GM12865 (cell line): ENCODE results near the gene ATL2.

Experiments
- DNase-seq: peaks from one replicate; pipeline ENCODE4 v3.0.0; 2010; ENCODE audit warnings: low read depth
- H3K4me3 ChIP-seq: 2 replicates; pipeline ENCODE4 v1.5.1; 2011; ENCODE audit warnings: mild to moderate bottlenecking, low read depth, low read length, control low read depth
- TF ChIP-seq, protein P1 (sequence below): IDR thresholded peaks from 2 replicates; pipeline ENCODE4 v1.5.1; 2011; ENCODE audit warnings: low read length, control low read depth, low read depth, inconsistent platforms; ENCODE audit not compliant: insufficient read depth; ENCODE audit errors: missing control alignments

Gene ATL2

DNA sequence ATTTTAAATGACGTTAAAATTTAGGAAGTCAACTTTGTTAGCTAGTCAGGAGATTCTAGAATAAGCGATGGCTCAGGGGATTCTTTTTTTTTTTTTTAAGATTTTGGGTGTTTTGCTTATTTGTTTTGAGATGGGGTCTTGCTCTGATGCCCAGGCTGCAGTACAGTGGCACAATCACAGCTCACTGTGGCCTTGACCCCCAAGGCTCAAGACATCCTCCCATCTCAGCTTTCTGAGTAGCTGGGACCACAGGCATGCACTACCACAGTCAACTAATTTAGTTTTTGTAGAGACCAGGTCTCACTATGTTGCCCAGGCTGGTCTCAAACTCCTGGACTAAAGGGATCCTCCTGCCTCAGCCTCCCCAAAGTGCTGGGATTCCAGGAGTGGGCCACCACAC is 16.9 kb downstream of the ATL2 start:
- TF ChIP-seq, protein P1, sequence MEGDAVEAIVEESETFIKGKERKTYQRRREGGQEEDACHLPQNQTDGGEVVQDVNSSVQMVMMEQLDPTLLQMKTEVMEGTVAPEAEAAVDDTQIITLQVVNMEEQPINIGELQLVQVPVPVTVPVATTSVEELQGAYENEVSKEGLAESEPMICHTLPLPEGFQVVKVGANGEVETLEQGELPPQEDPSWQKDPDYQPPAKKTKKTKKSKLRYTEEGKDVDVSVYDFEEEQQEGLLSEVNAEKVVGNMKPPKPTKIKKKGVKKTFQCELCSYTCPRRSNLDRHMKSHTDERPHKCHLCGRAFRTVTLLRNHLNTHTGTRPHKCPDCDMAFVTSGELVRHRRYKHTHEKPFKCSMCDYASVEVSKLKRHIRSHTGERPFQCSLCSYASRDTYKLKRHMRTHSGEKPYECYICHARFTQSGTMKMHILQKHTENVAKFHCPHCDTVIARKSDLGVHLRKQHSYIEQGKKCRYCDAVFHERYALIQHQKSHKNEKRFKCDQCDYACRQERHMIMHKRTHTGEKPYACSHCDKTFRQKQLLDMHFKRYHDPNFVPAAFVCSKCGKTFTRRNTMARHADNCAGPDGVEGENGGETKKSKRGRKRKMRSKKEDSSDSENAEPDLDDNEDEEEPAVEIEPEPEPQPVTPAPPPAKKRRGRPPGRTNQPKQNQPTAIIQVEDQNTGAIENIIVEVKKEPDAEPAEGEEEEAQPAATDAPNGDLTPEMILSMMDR: no peak
- DNase-seq: no peak
- H3K4me3 ChIP-seq: no peak overlapping the region

DNA sequence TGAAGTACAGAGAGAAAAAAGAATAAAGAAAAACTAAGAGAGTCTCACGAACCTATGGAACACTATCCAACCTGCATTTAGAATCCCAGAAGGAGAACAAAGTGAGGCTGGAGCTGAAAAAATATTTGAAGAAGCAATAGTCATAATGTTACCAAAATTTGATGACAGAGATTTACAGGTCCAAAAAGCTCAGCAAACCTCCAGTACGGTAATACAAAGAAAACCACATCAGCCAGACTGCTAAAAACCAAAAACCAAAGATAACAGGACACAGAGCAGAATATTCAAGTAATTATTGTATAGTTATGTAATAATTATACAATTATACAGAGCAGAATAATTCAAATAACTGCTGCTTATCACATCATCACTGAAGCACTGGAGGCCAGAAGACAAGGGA is 23.7 kb downstream of the ATL2 start:
- H3K4me3 ChIP-seq: no peak overlapping the region
- TF ChIP-seq, protein P1: no peak
- no peak for DNase-seq

DNA sequence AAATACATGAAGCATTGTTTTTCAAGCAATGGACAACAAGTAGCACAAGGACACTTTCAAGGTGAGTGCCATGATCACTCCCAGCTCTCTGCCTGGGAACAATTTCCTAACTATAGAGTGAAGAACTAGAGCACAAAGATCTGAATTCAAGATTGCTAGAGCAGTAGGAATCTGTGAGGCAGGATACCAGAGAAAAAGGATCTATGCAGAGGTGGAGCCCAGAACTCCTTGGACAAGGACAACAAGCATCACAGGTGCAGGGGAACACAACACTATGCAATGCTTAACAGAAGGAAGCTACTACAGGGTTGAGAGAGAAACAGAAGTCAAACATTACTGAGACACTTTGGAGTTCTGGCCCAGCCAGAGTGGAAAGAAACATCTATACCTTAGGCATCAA is 24.7 kb downstream of the ATL2 start:
- H3K4me3 ChIP-seq: no peak overlapping the region
- DNase-seq: no peak
- TF ChIP-seq, protein P1: no peak

DNA sequence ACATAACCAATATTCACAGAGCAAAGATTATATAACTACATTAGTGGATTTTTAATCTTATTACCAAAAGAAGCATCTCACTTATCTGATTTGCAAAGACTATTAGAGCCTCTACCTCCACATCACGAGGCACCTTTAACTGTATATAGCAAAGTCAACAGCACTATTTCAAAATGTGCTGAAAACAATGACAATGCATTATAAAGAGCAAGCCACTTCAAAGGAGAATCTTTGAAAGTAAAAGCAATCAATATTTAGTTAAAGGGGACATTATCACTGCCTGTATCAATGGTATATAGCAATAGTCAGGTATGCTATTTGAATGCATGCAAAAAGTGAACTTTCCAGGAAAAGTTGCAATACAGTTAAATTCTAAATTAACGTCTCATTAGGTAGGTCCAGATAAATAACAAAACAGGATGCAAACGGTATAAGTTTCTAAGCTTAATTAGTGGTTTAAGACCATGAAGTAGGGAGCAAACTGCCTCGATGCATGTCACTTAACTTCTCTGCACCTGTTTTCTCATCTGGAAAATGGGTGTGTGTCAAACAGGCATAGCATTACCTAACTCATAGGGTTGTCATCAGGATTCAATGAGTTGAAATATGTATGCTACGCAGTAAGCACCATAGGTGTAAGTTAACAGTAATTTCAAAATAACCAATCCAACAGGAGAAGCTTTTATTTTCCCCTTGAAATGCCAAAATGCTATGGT is 31.6 kb downstream of the ATL2 start:
- H3K4me3 ChIP-seq: no peak overlapping the region
- TF ChIP-seq, protein P1: no peak
- DNase-seq: no peak

DNA sequence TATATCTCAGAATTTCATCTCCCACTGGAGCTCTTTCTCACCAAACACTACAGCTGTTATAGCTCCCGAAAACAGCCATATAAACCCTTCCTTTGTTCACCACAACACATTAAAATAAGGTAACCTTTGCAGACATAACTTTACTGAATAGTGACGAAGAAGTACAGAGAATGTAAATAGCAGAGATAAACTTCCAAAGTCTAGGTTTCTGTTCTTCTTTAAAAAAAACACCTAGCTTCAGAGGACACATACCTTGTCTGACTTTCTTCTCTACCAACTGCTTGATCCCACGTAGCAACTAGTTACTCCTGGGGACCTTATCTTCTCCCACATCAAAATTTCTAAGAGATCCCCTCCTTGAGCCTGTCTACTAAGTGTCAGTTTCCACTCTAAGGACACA is 32.3 kb downstream of the ATL2 start:
- TF ChIP-seq, protein P1: no peak
- H3K4me3 ChIP-seq: no peak overlapping the region
- DNase-seq: peak; percentile 2

DNA sequence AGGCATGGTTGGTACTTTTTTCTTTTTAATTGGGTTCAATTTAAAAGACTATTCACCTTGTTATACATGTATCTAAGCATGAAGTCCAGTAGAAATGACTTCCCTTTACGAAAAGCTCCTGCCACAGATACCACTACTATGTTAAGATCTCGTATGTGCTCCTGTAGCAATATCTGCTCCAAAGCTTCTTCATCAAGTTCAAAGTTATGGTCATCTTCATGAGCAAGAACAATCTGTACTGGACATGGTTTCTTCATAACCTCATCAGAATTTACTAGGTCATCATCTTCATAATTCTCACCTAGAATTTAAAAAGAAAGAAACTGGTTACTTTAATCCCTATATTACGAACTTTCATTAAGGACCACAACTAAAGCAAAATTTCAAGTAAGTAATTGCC is 33.9 kb downstream of the ATL2 start:
- DNase-seq: no peak
- TF ChIP-seq, protein P1: no peak
- H3K4me3 ChIP-seq: no peak overlapping the region

DNA sequence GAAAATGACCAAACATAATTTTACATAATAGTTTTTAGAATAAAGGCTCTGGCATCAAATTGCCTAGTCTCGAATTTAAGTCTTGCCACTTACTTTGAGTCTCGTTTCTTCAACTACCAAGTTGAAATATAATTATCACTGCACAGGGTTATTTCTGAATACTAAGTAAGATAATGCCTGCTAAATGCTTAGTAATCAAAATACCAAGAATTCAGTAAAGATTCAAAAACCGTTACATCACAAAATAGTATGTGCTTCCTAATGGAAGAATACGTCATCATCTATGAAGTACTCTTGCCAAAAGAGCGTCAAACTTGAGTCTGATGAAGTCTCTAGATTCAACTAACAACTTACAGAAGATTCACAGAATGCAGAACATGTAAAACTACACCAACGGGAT is 40.5 kb downstream of the ATL2 start:
- DNase-seq: no peak
- TF ChIP-seq, protein P1: no peak
- H3K4me3 ChIP-seq: no peak overlapping the region
